ENCODE measurements around the gene ARHGAP31. TPM values are rescaled to one million over a fixed set of nuclear protein-coding genes. Genes with fewer than 3 reads are reported as not detected.

ARHGAP31 gene
- total and polyA plus RNA-seq, 10 of the 15 experiments (the other 5 are each of a cell fraction or from before 2014, with no cell fraction given) = 0.97 to 29.8 (median 10.3) TPM

DNA sequence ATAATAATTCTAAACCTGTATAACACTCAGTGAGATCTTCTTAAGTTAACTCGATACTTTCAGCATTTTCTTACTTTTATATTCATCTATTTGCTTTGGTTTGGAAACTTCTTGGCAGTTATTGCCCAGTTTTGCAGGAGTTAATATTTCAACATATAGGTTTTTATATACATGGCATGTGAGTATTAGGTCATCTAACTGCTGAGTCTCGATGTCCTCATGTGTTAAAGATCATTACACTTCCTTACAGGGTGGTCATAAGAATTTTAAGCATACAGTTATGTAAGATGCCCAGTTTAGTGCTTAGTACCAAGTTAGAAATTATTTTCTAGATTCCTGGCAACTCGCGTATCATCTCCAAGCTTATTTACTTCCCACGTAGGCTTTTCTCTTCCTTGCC is 106.3 kb downstream of the ARHGAP31 start (continued):
- TF ChIP-seq, protein P1, sequence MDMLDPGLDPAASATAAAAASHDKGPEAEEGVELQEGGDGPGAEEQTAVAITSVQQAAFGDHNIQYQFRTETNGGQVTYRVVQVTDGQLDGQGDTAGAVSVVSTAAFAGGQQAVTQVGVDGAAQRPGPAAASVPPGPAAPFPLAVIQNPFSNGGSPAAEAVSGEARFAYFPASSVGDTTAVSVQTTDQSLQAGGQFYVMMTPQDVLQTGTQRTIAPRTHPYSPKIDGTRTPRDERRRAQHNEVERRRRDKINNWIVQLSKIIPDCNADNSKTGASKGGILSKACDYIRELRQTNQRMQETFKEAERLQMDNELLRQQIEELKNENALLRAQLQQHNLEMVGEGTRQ (IDR thresholded peaks at IDR 0.05; ENCODE audit: borderline replicate concordance, low read depth, low read length) = no peak
- TF ChIP-seq MYC (IDR thresholded peaks at IDR 0.05; ENCODE audit: insufficient read depth, insufficient read length, insufficient replicate concordance, low read length, severe bottlenecking) = no peak
- TF ChIP-seq NFYB (IDR thresholded peaks at IDR 0.05; ENCODE audit: insufficient read depth, low read depth, low read length) = no peak
- TF ChIP-seq ZNF384 (IDR thresholded peaks at IDR 0.05; ENCODE audit: borderline replicate concordance, low read depth, low read length) = no peak; the same call in 1 of the 2 replicates
- no peak for TF ChIP-seq ZNF217 (IDR thresholded peaks at IDR 0.05)
- no peak for TF ChIP-seq PAX8 (IDR thresholded peaks at IDR 0.05)
- TF ChIP-seq PKNOX1 (IDR thresholded peaks at IDR 0.05) = no peak

DNA sequence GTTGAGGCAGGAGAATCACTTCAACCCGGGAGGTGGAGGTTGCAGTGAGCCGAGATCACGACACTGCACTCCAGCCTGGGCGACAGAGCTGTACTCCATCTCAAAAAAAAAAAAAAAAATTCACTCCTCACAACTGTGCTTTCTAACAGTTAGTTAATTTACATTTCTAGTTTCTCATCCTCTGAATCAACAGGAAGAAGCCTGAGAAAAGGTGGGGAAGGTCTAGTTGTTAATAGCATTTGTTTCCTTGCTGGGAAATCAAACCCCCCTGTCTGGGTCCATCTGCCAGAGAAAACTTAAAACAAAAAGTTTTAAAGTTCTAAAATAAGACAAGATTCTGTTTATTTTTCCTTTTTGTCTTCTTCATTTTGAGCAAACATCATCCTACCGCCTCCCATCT is 106.9 kb downstream of the ARHGAP31 start:
- ATAC-seq (peak; percentile 64), FAIRE-seq (no peak), DNase-seq (ENCODE audit: low read depth, low spot score) (peak; percentile 40)
- SMC1A ChIA-PET (ENCODE audit: uncharacterized antibody, unreplicated experiment) = no interaction called here
- WGBS (ENCODE audit: insufficient coverage, insufficient replicate concordance, low lambda C conversion rate, missing lambda C conversion rate) = 2% methylated on average over 5 of the region's 5 CpGs
- intact Hi-C loops (cut with micrococcal nuclease; ENCODE audit: unreplicated experiment) (no loop called here), in situ Hi-C loops (cut with MboI) (no loop called here)
- Histone ChIP-seq H3K4me1 (ENCODE audit: control insufficient read depth, insufficient read depth, low read length) (peaks cover 34% of the 10 kb centered on the region), H3K27me3 (replicated peaks in 1 of 2; ENCODE audit: control insufficient read depth in 2 of 2, insufficient read depth in 2 of 2, low read length in 1 of 2) (no peaks in the 10 kb centered on the region), H3K9me3 (replicated peaks; ENCODE audit: control insufficient read depth, insufficient read depth, low read length) (no peaks in the 10 kb centered on the region; the same call in 1 of the 3 replicates), H3K79me2 (ENCODE audit: control insufficient read depth, insufficient read depth, low read length) (no peaks in the 10 kb centered on the region; the same call in 1 of the 2 replicates), H3K9ac (ENCODE audit: control insufficient read depth, insufficient read depth, low read length) (peak overlapping the region; percentile 15; the same call in 1 of the 2 replicates), H3K4me2 (ENCODE audit: control insufficient read depth, insufficient read depth) (peak overlapping the region; percentile 56), H3K4me3 (no peak overlapping the region; the same call in 1 of the 2 replicates), H4K20me1 (ENCODE audit: control insufficient read depth, insufficient read depth) (no peaks in the 10 kb centered on the region), H3K36me3 (ENCODE audit: control insufficient read depth in 2 of 2, insufficient read depth in 2 of 2, low read length in 1 of 2) (peaks cover 2 to 15% of the 10 kb centered on the region in 2 experiments), H3K27ac (ENCODE audit: control insufficient read depth, insufficient read depth) (peak overlapping the region; percentile 81), H2AFZ (ENCODE audit: control insufficient read depth, low read depth, low read length) (no peak overlapping the region)
- no TSS peak for BruUV-seq (replicated peaks)
- CTCF ChIA-PET = no interaction called here
- POLR2A ChIA-PET = no interaction called here
- RAD21 ChIA-PET (ENCODE audit: unreplicated experiment) = no interaction called here
- TF ChIP-seq ZNF207 (IDR thresholded peaks at IDR 0.05; ENCODE audit: borderline replicate concordance) = no peak
- TF ChIP-seq SMAD5 (IDR thresholded peaks at IDR 0.05; ENCODE audit: low read depth) = no peak
- TF ChIP-seq ZNF384 (IDR thresholded peaks at IDR 0.05; ENCODE audit: borderline replicate concordance, low read depth, low read length) = 0 out of 2 replicates have a peak, but pooled peaks have one; percentile 23
- peak; percentile 8 to 33; a peak in 2 of 4 replicates for TF ChIP-seq IKZF2 (IDR thresholded peaks at IDR 0.05)
- no peak for TF ChIP-seq ZBTB40 (IDR thresholded peaks at IDR 0.05; ENCODE audit: borderline replicate concordance)
- TF ChIP-seq ESRRA (IDR thresholded peaks at IDR 0.05; ENCODE audit: low read length) = no peak
- TF ChIP-seq SP1 (IDR thresholded peaks at IDR 0.05; ENCODE audit: low read depth, low read length) = no peak
- TF ChIP-seq POLR2AphosphoS2 (IDR thresholded peaks at IDR 0.05; ENCODE audit: low read depth, low read length) = no peak
- TF ChIP-seq POLR2A (IDR thresholded peaks at IDR 0.05; ENCODE audit: low read depth, low read length) = no peak
- 0 out of 2 replicates have a peak, but pooled peaks have one; percentile 41 for TF ChIP-seq NFIC (IDR thresholded peaks at IDR 0.05; ENCODE audit: low read depth, low read length)
- no peak for TF ChIP-seq WRNIP1 (IDR thresholded peaks at IDR 0.05; ENCODE audit: borderline replicate concordance, low read depth, low read length)
- TF ChIP-seq BMI1 (IDR thresholded peaks at IDR 0.05; ENCODE audit: borderline replicate concordance) = no peak
